AG20443 (cell line): ENCODE data around the gene PRKCH.
"Not testable (repeated sequence)": the region's sequence is repeated elsewhere in the genome, so short reads cannot be mapped to it uniquely, and the experiment has no call there.

Experiments
- DNase-seq: peaks from one replicate; pipeline ENCODE4 v3.0.0; 2012; ENCODE audit warnings: low spot score, mixed read lengths

The PRKCH gene

GRCh38 chr14:61395115-61395725 is 73.8 kb downstream of the PRKCH start:
- no peak for DNase-seq

- no peak for DNase-seq
Observed at GRCh38 chr14:61396279-61396678, 74.9 kb downstream of the PRKCH start.

- no peak for DNase-seq
Observed at GRCh38 chr14:61396694-61397093, 75.3 kb downstream of the PRKCH start.

- DNase-seq, result no peak
Observed at GRCh38 chr14:61397615-61398014, 76.2 kb downstream of the PRKCH start.

DNA sequence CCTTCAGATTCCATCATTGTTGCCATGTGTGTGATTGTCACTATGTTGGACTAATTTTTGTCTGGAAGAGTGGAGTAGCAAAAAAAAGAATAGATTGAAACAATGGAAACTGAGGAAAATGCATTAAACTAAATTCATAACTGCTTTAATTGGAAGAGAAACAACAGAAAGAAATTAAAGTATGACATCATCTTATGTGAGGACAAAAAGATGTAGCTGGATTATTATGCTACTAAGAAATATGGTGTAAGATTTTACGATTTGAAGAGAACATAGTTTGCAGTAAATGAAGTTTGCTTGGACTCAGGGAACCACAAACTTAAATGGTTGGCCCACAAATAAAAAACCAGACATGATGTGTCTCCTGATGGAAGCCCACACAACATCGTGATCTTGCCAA is 76.8 kb downstream of the PRKCH start:
- no peak for DNase-seq

- DNase-seq, result no peak
Observed at GRCh38 chr14:61399365-61399764, 78.0 kb downstream of the PRKCH start.

DNA sequence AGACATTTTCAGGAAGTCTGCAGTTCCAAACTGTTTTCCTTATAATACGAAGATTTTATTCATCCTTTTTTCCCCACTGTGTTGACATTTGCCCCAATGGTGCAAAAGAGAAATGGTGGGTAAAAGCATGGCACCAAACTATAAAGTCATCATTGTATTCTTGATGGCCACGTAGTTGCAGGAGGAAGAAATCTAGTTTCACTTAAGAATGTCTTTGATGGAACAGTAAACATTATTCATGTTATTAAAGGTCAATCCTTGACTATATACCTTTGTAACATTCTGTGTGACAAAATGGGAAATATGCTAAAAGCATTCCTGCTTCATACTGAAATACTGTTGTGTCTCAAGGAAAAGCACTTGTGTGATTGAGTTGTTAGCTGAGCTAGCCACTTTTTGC is 80.1 kb downstream of the PRKCH start:
- DNase-seq, result no peak

DNA sequence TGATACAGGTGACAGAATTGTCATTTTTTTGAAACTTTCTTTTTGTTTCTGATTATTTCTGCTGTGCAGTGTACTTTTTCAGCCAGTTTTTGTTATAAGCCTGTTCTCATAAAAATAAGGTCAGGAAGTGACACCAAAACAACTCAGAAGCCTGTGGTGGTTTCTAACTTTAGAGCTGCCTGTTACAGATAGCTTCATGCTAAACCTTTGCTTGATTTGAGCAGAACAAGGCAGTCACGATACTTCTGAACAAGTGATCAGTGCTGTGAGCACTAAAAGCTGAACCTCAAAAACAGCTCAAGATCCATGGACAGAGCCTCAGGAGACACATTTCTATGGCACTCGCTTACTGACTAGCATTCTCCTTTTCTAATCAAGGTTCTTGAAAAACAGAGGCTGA is 82.0 kb downstream of the PRKCH start:
- DNase-seq, result no peak

- DNase-seq, result no peak
Observed at GRCh38 chr14:61404637-61405036, 83.3 kb downstream of the PRKCH start.

DNA sequence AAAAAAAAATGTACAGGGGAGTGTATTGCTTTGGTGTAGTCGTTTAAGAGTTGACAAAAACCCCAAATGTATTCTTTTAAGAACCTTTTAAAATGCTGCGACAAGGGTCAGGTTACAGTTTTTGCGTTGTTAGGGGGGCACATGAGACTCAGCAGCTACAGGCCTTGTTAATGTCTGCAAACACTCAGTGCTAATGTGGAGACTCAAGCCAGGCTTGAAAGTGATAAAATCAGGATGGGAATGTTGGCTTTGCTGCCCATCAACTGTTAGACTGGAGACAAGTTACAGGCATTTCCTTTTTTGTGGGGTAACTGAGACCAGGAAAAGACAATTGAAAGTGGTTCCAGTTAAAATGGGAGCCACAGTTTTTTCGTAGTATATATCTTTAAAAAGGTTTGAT is 84.8 kb downstream of the PRKCH start:
- DNase-seq, result no peak

GRCh38 chr14:61406675-61407074 is 85.3 kb downstream of the PRKCH start:
- no peak for DNase-seq

DNA sequence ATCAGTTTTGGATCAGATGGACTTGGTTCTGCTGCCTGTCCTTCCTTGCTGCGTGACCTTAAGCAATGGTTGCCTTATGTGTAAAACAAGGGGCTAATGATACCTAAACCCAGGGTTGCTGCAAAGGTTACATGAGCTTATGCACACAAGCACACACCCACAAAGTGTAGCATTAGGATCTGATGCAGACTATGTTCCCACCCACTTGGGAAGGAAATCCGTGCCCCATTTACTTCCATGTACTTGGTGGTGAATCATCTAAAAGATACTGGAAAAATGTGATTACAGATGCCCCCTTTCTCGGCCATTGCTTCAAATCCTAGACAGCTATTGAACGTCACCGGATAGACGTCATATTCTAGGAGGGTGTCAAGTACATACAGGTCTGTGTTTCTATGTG is 87.1 kb downstream of the PRKCH start:
- no peak for DNase-seq

DNA sequence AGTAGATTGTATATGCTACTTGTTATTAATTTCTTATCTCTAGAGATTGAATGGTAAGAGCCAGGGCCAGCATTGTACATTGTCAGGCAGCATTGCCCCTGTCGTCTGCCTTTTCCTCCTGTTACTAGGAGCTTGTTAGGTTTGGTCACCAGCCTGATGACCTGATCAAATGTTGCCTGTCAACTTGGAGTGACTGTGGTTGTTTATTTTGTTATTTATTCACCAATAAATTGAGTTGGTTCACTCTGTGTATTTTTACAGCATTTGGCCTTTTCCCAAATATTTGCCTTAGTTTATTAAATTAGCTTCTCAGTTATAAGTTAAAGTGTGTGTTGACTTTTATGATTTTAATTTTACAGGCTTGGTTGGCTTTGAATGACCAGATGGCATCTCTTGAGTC is 88.4 kb downstream of the PRKCH start:
- DNase-seq, result no peak

DNA sequence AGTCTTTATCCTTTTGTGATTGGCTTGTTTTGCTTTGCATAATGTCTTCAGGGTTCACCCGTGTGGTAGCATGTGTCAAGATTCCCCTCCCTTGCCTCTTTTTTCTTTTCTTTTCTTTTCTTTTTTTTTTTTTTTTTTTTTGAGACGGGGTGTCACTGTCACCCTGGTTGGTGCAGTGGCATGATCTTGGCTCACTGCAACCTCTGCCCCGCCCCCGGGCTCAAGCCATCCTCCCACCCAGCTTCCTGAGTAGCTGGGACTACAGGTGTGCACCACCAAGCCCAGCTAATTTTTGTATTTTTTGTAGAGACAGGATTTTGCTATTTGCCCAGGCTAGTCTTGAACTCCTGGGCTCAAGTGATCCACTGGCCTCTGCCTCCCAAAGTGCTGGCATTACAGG is 94.6 kb downstream of the PRKCH start:
- not testable (repeated sequence) for DNase-seq

DNA sequence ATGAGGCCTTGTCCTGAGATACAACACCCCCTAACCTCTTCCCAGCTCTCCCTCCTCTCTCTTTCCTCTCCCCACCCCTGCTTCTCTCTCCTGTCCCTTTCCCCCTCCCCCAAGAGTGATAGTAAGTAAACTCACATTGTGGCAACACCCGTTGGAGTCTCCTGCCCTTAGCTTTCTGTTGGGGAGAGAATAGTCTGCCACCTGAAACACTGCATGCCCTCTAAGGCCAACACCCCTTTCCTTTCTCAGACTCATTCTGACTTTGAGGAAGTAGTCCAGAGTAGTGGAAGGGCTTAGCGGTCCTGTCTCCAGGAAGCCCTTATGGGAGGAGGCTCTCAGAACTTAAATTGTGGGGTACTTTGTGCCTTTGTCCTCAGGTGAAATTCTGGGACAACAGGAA is 95.2 kb downstream of the PRKCH start:
- DNase-seq, result no peak

DNA sequence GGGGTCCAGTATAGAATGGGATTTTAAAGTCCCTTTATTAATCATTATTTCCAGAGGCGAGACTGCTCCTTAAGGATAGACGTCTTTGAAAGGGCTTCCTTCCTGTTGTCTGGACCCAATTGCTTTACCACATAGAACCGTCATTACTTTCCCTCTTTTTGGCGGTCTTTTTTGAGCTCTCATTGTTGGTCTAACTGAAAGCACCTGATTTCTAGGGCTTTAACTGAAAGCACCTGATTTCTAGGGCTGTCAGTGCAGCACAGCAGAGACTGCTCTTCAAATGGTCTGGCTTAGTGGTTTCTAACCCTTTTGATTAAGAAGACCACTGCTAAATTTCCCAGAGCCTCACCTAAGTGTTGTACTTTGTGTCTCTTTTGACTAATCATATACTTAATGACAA is 95.8 kb downstream of the PRKCH start:
- DNase-seq, result no peak

GRCh38 chr14:61417883-61418455 is 96.6 kb downstream of the PRKCH start:
- no peak for DNase-seq

- no peak for DNase-seq
Observed at GRCh38 chr14:61418746-61419145, 97.4 kb downstream of the PRKCH start.

DNA sequence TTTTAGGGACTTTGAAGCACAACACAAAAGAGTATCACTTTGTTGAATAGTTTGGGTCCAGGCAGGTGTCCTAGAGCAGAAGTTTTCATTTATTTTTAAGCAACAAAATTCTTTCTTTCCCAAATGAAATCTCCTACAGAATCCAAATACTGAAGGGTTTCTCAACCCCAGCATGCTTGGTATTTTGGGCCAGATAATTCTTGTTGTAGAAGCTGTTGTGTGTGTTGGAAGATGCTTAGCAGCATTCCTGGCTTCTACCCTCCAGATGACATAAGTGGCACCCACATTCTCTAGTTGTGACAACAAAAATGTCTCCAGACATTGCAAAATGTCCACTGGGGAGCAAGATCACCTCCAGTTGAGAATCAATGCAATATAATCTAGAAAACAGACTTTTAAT is 97.8 kb downstream of the PRKCH start:
- no peak for DNase-seq

DNA sequence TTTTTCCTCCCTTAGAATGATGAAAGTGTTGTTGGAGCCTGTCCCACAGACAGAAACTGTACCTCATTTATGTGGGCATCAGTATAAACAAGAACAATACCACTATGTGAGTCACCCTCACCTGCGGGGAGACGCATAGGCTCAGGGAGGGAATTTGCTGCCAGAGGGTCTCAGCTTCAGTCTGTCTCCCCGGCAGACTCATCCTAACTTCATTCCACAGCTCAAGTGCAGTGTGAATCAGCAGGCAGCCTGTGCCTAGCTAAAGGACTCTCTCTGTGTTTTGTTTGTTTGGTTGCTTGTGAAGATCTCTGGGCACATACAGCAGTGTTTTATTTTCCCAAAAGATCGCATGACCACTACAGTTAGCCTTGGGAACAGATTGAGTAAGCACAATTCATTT is 98.9 kb downstream of the PRKCH start:
- no peak for DNase-seq

DNA sequence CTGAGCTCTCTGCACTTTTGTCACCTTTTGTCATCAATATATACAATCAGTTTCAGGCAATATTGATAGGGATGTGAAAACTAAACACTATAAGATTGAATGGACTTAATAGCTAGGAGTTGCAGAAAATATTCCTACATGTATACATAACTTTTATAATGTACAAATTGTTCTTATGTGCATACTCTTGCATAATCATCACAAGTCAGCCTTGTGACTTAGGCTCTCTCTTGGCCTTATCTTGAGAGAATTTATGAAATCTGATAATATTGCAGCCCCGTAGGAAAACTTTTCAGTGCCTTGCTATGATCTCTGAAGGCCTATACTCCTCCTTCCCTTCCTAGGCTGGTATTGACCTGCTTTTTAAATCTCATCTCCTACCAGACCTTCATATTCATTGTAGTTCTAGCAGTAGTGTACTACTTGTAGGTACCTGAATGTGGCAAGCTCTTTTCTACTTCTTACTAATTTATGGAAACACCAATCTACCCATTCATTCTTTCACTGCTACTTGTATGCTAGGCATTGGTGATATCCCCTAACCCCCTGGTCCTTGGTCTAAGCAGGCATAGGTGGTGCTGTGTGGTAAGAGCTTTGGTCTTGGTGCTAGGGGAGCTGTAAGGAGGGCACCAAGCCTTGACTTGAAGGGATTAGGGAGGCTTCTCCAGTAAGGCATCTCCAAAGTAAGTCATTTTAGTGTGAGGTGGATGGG is 100.0 kb downstream of the PRKCH start:
- no peak for DNase-seq

DNA sequence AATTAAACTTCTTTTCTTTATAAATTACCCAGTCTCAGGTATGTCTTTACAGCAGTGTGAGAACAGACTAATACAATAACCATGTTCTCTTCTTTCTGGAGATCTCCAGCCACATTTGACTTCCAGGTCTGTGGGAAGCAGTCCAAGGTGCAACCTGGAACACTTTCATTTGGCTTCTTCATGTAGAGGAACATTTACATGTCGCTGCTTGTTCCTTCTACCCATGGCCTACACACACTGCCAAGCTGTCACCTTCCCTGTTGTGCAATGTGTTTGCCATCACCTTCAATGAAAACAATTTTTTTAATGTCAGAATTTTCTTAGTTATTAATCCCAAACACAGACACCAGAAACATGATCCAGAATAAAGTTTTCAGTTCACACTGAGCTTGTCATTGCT is 104.7 kb downstream of the PRKCH start:
- DNase-seq, result no peak

DNA sequence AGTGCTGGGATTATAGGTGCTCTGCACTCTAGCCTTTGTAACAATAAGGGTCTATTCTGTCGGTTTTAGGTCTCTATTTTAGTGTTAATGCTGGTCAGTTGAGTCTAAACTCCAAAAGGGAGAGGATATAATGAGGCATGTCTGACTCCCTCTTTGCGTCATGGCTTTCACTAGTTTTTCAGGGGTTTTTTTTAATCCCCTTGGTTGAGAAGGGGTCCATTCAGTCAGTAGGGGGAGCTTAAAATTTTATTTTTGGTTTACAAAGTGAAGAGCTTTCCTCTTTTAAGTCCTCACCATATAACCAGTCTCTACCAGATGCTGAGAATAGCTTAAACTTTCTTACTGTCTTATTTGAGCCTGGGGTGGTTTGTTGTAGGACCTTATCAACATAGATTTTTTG is 106.9 kb downstream of the PRKCH start:
- DNase-seq, result no peak

- DNase-seq, result no peak
Observed at GRCh38 chr14:61429316-61429715, 107.9 kb downstream of the PRKCH start.
